HEK293T (cell line): ENCODE data around the gene PARVB.

Experiments used
- ARNT ChIP-seq: fragments of 450-650 bp; IDR thresholded peaks from 2 replicates; pipeline ENCODE4 v1.6.1; 2017; ENCODE audit warnings: mild to moderate bottlenecking
- BHLHE40 ChIP-seq: fragments of 450-650 bp; IDR thresholded peaks from 2 replicates; pipeline ENCODE4 v1.6.1; 2016; ENCODE audit warnings: mild to moderate bottlenecking, moderate library complexity, borderline replicate concordance
- CTBP1 ChIP-seq: fragments of 450-650 bp; IDR thresholded peaks from 2 replicates; pipeline ENCODE4 v1.6.1; 2016; ENCODE audit warnings: borderline replicate concordance
- FOXK2 ChIP-seq: fragments of 450-650 bp; IDR thresholded peaks from 2 replicates; pipeline ENCODE4 v1.6.1; 2016; ENCODE audit warnings: mild to moderate bottlenecking
- FOXM1 ChIP-seq: fragments of 450-650 bp; IDR thresholded peaks from 2 replicates; pipeline ENCODE4 v1.6.1; 2017; ENCODE audit warnings: mild to moderate bottlenecking, borderline replicate concordance
- HDGF ChIP-seq: fragments of 450-650 bp; IDR thresholded peaks from 2 replicates; pipeline ENCODE4 v1.6.1; 2017; ENCODE audit warnings: antibody characterized with exemption, borderline replicate concordance
- L3MBTL2 ChIP-seq: fragments of 450-650 bp; conservative IDR thresholded peaks from 2 replicates; pipeline ENCODE4 v1.6.1; 2016; ENCODE audit warnings: mild to moderate bottlenecking
- LEF1 ChIP-seq: fragments of 450-650 bp; IDR thresholded peaks from 2 replicates; pipeline ENCODE4 v1.6.1; 2017; ENCODE audit warnings: mild to moderate bottlenecking, borderline replicate concordance
- NFRKB ChIP-seq: fragments of 450-650 bp; IDR thresholded peaks from 2 replicates; pipeline ENCODE4 v1.6.1; 2016; ENCODE audit warnings: mild to moderate bottlenecking, moderate library complexity
- SP1 ChIP-seq: fragments of 450-650 bp; IDR thresholded peaks from 2 replicates; pipeline ENCODE4 v1.6.1; 2017
- SUZ12 ChIP-seq: fragments of 450-650 bp; IDR thresholded peaks from 2 replicates; pipeline ENCODE4 v1.6.1; 2016; ENCODE audit warnings: mild to moderate bottlenecking
- TARDBP ChIP-seq: fragments of 450-650 bp; IDR thresholded peaks from 2 replicates; pipeline ENCODE4 v1.6.1; 2016
- ZNF384 ChIP-seq: fragments of 450-650 bp; IDR thresholded peaks from 2 replicates; pipeline ENCODE4 v1.6.1; 2016
- TF ChIP-seq, protein P1 (sequence below): fragments of 450-650 bp; IDR thresholded peaks from 2 replicates; pipeline ENCODE4 v1.6.1; 2016

DNA sequence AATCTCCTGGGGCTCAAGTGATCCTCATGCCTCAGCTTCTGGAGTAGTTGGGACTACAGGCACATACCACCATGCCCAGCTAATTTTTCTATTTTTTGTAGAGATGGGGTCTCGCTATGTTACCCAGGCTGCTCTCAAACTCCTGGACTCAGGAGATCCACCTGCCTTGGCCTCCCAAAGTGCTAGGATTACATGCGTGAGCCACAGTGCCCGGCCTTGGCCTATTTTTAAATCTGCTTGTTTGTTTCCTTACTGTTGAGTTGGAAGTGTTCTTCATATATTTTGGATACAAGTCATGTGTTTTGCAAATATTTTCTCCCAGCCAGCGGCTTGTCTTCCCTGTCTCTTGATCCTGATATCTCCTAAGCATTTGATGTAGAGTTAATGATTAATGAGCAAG is 5.0 kb downstream of the PARVB start:
- TF ChIP-seq TARDBP (no peak), FOXM1 (no peak), BHLHE40 (no peak), SP1 (no peak), HDGF (no peak), CTBP1 (no peak), ZNF384 (no peak), L3MBTL2 (no peak), ARNT (no peak), NFRKB (no peak), FOXK2 (no peak), LEF1 (no peak), SUZ12 (no peak)
- TF ChIP-seq, protein P1, sequence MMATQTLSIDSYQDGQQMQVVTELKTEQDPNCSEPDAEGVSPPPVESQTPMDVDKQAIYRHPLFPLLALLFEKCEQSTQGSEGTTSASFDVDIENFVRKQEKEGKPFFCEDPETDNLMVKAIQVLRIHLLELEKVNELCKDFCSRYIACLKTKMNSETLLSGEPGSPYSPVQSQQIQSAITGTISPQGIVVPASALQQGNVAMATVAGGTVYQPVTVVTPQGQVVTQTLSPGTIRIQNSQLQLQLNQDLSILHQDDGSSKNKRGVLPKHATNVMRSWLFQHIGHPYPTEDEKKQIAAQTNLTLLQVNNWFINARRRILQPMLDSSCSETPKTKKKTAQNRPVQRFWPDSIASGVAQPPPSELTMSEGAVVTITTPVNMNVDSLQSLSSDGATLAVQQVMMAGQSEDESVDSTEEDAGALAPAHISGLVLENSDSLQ: no peak
